NCI-H2029 treated with DMSO at 0.1 percent for 48 hours (cell line): Measurements from ENCODE around the gene GTSE1.

Experiments
- DNase-seq: peaks from one replicate; lab custom pipeline; 2025; lab: John Stamatoyannopoulos, UW

Gene GTSE1

GRCh38 chr22:46328797-46329196, 32.1 kb downstream of the GTSE1 start:
- no peak for DNase-seq

DNA sequence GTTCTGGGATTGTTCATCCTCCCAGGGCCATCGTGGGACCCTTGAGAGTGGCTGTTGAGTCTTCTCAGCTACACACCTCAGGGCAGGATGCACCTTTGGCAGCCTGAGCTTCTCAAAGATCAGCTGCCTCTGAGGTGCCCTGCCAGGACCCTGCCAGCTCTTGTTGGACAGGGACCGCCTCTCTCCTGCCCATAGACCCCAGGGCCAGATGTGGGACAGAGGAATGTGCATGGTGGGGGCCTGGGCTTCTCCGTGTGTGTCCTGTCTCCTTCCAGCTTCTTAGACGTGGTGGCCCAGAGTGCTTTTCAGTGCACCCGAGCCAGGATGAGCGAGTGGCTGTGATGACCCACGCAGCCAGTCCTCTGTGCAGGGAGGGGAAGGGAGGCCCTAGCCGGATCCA, 32.9 kb downstream of the GTSE1 start:
- DNase-seq = no peak

DNA sequence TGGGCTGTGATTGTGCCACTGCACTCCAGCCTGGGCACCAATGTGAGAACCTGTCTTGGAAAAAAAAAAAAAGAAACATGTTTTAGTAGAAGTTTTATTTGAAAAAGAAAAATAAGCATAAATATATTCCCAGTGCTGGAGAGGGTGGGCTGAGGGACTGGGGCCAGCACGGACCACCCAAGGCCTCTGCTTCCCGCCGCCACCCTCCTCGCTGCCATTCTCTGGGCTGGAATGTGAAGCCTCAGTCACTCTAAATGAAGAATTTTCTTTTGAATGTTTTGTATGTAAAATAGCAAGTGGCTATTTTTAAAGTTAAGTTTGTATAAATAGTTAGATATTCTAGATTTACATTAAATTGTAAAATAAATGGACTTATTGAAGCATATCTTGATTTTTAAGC, 33.8 kb downstream of the GTSE1 start:
- no peak for DNase-seq

- no peak for DNase-seq
Observed at GRCh38 chr22:46331496-46331895, 34.8 kb downstream of the GTSE1 start.

DNA sequence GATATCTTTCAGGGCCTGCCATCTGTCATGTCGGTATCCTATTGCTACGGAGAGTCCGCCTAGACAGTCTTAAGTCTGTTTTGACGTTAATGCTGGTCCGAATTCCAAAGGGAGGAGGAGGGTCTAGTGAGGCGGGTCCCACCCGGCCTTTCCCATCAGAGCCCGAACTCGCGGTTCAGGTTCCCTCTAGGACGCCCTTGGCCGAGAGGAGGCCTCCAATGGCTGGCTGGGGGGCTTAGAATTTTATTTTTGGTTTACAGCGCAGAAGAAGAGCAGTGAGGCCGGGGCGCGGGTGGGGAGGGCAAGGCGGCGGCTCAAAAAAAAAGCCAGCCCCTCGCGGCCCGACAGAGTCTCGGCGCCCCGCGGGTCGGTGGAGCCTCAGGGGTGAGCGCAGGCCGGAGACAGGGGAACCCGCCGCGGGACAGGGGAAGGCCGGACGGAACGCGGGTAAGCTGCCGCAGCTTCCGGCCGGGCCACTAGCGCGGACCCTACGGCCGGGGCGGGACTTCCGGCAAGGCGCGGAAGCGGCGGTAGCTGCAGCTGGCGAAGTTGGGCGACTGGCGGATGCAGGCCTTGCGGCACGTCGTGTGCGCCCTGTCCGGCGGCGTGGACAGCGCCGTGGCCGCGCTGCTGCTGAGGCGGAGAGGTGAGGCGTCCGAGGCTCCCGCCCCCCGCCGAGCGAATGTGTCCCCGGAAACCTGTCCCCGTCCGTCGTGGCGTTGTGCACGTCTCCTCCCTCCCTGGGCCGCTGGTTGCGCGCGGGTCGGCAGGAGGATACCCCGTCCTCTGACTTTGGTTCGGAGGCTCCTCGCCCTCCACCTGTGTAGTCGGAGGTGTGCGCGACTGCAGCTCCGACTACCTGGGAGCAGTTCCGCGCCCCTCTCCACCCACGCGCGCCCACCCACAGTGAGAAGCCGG, 38.8 kb downstream of the GTSE1 start, which contains the start of gene TRMU:
Gene TRMU (plus strand): TSS at position 514 of the 918 bp plus-strand sequence. CDS start 51 bp downstream, at position 565.
- DNase-seq = peak; percentile 9

DNA sequence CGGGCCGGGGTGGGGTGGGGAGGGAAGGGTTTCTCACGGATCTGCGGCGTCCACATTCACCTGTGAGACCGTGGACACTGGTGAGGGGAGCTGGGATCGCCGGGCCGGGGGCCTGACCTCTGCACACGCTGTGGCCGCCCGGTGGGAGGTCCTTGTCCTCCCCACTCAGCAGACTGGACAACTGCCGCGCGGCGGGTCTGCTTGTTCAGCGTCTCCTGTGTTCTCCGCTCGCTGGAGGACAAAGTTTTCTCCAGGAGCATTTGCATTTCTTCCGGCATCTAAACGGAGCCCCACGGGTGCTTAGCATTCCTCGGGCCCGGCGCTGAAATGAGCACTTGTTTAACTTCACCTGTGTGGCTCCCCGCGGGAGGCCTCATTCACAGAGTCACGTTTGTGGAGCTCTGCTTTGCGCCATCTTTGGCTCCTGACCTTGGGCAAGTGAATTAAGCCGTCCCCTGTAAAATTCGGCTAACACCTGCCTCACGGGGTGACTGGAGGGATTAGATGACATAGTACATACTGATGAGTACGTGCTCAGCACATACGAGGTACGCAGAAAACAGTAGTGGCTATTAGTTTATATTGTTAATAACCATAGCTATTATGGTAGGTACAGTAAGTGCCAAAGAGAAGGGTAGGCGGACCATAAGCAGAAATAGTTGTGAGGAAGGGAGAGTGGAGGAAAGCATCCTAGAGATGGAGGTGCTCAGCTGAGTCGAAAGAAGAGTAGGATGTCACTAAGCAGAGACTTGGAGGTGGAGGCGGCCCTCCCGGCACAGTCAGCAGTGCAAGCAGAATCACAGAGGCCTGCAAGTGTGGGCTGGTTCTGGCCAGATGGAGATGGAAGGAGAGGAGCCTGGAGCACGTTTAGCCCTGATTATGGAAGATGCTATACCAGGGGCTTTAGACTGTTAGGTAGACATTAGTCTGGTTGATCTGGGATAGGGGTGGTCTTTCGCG, 39.7 kb downstream of the GTSE1 start:
- DNase-seq = no peak

DNA sequence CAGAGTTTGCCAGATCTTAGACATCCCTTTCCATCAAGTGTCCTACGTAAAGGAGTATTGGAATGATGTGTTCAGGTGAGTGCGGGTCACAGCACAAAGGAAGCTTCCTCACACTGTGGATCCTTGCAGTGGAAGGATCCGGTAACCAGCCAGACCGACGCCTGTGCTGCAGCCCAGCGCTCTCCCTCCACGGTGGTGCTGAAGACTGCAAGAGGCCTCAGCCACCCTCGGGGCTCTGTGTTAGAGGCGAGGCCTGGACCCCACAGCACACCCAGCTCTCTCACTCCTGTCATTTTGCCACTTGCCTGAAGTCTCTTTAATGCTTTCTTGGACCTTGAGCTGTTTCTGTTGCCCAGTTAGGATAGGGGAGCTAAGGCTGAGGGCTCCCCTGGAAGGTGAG, 41.2 kb downstream of the GTSE1 start:
- no peak for DNase-seq

DNA sequence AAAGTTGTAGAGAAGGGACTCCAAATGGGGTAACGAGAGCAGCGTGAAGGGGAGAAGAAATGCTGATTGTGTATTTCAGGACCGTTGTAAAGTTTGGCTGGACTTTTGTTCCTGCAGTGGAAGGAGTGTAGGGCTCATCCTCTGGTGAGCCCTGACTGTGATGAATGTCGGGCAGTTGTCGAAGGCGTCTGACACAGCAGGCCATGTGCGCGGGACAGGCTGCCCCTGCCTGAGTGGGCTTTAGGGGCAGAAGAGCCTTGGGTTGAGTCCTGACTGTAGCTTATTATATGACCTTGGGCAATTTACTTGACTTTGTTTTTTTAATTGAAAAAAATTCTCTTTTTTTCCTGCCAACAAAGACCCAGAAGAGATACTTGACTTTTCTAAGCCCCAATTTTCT, 42.0 kb downstream of the GTSE1 start:
- no peak for DNase-seq

GRCh38 chr22:46339956-46340355, 43.3 kb downstream of the GTSE1 start:
- no peak for DNase-seq

DNA sequence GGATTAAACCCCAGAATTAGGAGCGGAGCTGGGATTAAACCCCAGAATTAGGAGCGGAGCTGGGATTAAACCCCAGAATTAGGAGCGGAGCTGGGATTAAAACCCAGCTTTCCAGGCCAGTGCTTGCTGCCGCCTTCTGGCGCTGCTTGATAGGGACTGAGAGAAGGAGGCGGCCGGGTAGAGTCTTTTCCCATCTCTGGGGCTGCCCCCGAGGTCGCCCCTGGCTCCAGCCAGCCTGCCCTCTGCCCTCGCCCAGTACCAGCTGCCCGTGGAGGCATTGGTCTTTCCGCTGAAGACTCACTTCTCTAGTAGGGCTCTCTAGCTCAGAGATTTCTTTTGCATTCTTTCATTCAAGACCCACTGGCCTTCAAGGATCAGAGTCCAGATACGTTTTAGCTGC, 44.0 kb downstream of the GTSE1 start:
- no peak for DNase-seq

GRCh38 chr22:46346680-46347405, 50.2 kb downstream of the GTSE1 start:
- DNase-seq = no peak

DNA sequence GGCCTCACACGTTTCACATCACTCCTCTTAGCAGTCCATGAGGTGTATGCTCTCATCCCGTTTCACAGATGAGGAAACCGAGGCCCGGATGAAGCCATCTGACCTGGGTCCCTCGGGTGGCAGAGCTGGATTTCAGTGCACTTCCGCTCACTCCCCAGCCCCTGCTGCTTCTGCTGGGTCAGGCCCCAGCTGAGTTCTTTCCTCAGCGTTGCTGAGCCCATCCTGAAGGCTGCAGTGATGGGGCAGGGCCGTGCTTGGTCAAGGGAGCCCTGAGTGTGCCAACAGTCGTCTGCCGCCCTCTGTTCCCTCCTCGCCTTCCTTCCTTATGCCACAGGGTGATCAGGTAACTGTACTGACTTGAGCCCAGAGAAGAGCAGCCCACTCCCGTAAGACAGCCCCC, 51.0 kb downstream of the GTSE1 start:
- no peak for DNase-seq

DNA sequence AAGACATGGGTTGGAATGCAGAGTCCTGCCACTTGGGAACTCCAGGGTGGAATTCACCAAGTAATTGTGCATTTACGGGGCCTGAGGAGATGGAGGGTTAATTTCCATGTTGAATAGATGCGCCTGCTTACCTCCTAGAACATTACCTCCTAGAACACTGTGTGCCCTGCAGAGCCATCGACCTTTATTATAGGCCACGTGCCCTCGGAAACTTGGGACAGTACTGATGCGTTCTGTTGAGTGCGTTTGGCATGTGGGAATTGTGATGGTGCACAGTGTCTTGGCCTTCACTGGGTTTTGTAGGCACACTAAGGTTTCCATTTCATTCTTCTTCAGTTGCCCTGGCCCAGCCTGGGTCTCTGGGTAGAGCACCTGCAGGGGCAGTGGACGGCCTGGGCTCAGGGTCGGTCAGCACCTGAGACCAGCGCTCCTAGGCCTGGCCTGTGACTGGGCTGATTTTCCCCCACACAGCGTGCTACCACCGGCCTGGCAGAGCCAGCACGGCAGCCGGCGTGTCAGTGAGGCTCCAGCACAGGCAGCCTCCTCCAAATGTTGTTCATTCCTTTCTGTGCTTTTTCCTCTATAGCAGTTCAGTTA, 51.5 kb downstream of the GTSE1 start:
- DNase-seq = no peak

- no peak for DNase-seq
Observed at GRCh38 chr22:46349238-46349637, 52.6 kb downstream of the GTSE1 start.

- DNase-seq = no peak
Observed at GRCh38 chr22:46349681-46350080, 53.0 kb downstream of the GTSE1 start.

DNA sequence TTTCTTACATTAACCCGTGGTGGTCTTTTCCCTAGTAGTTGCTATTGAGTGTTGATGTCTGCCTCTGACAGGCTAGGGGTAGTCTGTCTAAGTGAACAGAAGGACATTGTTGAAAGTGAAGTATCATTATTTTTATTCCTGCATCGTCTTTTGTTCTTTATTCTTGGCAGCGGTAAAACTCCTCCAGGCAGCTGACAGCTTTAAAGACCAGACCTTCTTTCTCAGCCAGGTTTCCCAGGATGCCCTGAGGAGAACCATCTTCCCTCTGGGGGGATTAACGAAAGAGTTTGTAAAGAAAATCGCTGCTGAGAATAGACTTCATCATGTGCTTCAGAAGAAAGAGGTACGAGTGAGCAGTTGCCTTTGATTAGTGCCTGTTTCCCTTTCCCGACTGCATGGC, 53.5 kb downstream of the GTSE1 start:
- no peak for DNase-seq

DNA sequence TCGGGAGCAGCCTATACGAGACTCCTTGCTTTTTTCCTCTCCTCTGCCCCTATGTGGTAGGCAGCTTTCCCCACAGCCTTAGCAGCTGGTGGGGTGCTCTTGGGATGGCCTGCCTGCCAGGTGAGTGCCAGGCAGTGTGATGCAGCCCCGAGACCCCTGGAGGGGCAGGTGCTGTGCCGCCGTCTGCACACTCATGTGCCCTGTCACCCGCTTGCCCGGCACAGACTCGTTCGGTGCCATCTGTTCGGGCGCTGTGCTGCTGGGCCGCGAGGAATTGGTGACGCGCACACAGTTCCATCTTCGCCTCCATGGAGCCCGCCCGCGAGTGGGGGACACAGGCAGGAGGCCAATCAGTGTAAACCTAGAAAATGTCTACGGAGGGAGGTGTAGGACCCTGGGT, 54.0 kb downstream of the GTSE1 start:
- no peak for DNase-seq

DNA sequence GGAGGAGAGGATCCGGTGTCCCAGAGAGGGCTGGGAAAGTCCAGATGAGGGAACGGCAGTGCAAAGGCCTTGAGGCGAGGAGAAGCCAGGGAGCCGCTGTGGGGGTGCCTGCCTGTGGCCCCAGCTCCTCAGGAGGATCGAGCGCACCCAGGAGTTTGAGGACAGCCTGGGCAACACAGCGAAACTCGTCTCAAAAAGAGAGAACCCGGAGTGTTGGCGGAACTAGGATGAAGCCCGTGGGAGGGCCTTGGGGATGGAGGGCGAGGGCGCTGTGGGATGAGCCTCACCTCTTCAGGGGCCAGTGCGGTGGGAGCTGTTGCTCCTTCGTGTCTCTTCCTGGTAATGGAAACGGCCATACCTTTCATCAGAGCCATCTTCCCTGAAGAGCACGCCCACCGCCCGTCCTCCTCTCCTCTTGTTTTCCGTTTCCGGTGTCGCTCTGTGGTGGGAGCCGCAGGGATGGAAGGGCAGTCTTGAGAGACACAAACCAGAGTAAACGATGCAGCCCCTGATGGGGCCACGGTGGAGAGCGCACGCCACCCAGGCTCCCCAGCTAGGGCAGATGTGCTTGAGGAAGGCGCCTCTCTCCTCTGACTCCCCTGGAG, 54.6 kb downstream of the GTSE1 start:
- DNase-seq = no peak

- no peak for DNase-seq
Observed at GRCh38 chr22:46351767-46352166, 55.1 kb downstream of the GTSE1 start.

- no peak for DNase-seq
Observed at GRCh38 chr22:46352276-46352675, 55.6 kb downstream of the GTSE1 start.

GRCh38 chr22:46352691-46353386, 56.2 kb downstream of the GTSE1 start:
- DNase-seq = no peak
